ENCODE results near the gene PSORS1C2. TPM values are rescaled to one million over a fixed set of nuclear protein-coding genes. Genes with fewer than 3 reads are reported as not detected.

PSORS1C2 gene
- total and polyA plus RNA-seq, 11 donors, result not detected

DNA sequence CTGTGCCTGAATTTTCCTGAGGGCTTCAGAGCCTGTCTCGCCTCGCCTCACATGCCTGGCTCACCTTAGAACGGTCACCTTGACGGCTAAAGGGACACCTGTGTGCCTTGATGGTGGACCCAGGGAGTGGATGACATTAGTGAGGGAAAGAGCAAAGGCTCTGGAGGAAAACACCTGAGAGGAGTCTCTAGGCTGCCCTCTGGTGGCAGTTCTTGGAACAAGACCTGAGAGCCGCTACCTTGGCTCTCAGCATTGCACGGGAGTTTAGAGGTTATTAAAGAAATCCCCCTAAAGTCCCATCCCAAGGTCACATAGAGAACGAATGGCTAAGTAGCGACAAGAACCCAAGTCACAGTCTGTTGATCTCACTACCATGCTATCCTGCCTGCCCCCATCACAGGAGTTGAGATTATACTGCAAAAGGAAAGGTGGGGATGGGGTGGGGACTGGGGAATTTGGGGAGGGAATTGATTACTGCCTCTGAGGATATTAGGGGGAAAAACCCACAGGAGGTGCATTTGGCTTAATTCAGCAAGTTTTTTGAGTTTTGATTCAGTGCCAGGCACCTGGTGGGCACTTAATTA, 10.7 kb downstream of the PSORS1C2 start:
- Histone ChIP-seq H3K27ac (no peak overlapping the region), H3K4me3 (no peak overlapping the region), H3K36me3 (no peaks in the 10 kb centered on the region), H3K9me3 (no peaks in the 10 kb centered on the region), H3K27me3 (no peaks in the 10 kb centered on the region), H3K4me1 (peaks cover 4 to 47% (median 29%) of the 10 kb centered on the region in 12 donors)
- intact Hi-C loops (cut with DNase I), result loop anchor here in 1 of 10 donors (5.0 kb wide), 1 partner anchor 41 kb away; no protein-coding TSS in a partner anchor
- ATAC-seq, result peak in 1 of 4 donors; percentile 21
- WGBS, 4 donors, result 7 to 17% (median 13%) methylated on average over 8 of the region's 8 CpGs
- TF ChIP-seq, protein P1, sequence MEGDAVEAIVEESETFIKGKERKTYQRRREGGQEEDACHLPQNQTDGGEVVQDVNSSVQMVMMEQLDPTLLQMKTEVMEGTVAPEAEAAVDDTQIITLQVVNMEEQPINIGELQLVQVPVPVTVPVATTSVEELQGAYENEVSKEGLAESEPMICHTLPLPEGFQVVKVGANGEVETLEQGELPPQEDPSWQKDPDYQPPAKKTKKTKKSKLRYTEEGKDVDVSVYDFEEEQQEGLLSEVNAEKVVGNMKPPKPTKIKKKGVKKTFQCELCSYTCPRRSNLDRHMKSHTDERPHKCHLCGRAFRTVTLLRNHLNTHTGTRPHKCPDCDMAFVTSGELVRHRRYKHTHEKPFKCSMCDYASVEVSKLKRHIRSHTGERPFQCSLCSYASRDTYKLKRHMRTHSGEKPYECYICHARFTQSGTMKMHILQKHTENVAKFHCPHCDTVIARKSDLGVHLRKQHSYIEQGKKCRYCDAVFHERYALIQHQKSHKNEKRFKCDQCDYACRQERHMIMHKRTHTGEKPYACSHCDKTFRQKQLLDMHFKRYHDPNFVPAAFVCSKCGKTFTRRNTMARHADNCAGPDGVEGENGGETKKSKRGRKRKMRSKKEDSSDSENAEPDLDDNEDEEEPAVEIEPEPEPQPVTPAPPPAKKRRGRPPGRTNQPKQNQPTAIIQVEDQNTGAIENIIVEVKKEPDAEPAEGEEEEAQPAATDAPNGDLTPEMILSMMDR (IDR thresholded peaks at IDR 0.05), result peak; percentile 75 to 93 (median 85)
- TF ChIP-seq POLR2A (IDR thresholded peaks at IDR 0.05), result no peak
- DNase-seq, result peak in 3 of 5 donors; percentile 39 to 57 (median 52)

DNA sequence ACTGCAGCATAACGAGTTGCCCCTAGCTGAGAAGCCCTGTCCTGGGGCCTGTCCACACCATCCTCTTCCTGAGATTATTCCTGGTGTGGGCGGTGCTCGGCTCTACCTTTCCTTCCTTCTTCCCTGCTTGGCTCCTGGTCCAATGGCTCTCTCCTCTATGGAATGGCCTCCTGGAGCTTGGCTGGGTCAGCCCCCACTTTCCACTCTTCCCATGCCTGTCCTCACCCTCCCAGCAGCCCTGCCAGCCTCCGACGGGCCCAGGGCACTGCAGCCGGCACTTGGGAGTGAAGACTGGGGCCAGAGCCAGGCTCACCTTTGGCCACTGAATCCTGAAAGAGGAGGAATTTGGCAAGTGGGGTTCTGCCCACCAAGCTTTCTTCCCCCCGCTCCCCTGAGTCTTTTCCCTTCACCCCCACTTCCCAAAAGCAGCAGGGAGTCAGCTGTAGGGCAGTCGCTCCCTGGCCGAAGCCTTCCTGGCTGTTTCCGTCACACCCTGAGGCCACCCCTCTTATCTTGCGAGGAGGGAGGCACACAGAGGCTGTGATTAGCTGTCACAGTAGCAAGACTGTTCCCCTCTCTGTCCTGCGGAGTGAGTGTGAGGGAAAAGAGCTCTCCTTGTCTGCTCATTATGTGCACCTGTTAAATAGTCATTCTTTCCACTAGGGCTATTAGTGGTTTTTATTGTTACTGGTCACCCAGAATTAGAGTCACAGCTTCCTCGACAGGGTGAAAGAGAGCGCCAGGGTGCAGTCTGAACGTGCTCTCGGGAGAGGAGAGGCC, 12.3 kb downstream of the PSORS1C2 start:
- intact Hi-C loops (cut with DNase I), result loop anchor here in 1 of 10 donors (5.0 kb wide), 1 partner anchor 39 kb away; no protein-coding TSS in a partner anchor
- H3K27me3 ChIP-seq, result no peaks in the 10 kb centered on the region
- no peaks in the 10 kb centered on the region for H3K36me3 ChIP-seq
- WGBS, 4 donors, result 45 to 78% (median 55%) methylated on average over 15 to 16 of the region's 16 CpGs
- H3K4me1 ChIP-seq, result peaks cover 12 to 62% (median 39%) of the 10 kb centered on the region in 12 donors
- DNase-seq (peak in 1 of 5 donors; percentile 59), ATAC-seq (peak; percentile 17 to 61 (median 35))
- H3K27ac ChIP-seq, result peak overlapping the region; percentile 4 to 89 (median 52)
- TF ChIP-seq POLR2A (IDR thresholded peaks at IDR 0.05), result no peak
- TF ChIP-seq, protein P1 (IDR thresholded peaks at IDR 0.05), result no peak
- H3K4me3 ChIP-seq, result no peak overlapping the region
- H3K9me3 ChIP-seq, result no peaks in the 10 kb centered on the region

DNA sequence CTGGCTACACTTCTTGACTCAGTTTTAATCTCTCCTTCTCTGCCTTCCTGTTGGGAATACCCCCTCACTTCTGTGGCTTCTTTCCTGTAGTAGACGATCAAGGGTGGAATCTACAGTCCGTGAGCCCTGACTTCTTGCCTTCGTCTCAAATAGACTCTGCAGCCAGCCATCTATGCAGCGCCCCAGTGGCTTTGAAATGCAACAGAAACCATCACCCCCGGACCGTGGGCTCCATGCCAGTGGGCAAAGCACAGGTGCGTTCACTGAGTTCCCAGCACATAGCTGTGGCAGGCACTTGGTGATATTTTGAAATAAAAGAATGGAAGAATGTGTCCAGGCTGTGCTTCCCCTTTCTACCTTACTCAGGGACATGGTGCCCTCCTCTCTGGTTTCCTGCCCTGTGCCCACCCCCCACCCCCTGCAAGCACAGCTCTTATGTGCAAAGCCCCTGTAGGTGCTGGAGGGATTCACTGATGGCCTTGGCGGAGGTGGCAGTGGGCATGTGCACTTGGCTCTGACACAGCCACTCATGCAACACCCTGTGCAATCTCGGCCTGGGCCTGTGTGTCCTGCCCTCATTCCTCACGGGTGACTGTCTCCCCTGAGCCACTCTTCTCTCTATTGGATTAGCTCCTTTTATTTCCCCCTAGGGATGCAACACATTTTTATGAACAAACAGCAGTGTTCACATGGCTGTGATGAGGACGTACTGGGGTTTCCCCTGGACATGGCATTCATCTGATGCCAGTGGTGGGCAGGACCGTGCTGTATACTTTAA, 13.1 kb downstream of the PSORS1C2 start:
- H3K27me3 ChIP-seq, result no peaks in the 10 kb centered on the region
- H3K4me1 ChIP-seq, result peaks cover 12 to 62% (median 39%) of the 10 kb centered on the region in 12 donors
- no peak overlapping the region for H3K4me3 ChIP-seq
- peak; percentile 44 to 60 (median 54) for ATAC-seq
- peak overlapping the region in 10 of 12 donors; percentile 19 to 89 (median 64) for H3K27ac ChIP-seq
- 55 to 67% (median 60%) methylated on average over 12 of the region's 12 CpGs for WGBS, 4 donors
- H3K36me3 ChIP-seq, result no peaks in the 10 kb centered on the region
- intact Hi-C loops (cut with DNase I), result loop anchor here in 1 of 10 donors (5.0 kb wide), 1 partner anchor 38 kb away; no protein-coding TSS in a partner anchor
- H3K9me3 ChIP-seq, result no peaks in the 10 kb centered on the region
- TF ChIP-seq, protein P1 (IDR thresholded peaks at IDR 0.05), result no peak
- no peak for TF ChIP-seq POLR2A (IDR thresholded peaks at IDR 0.05)
- peak in 3 of 5 donors; percentile 43 to 72 (median 68) for DNase-seq
